ENCODE measurements around the gene PRKCE.
"Not testable (repeated sequence)": the region's sequence is repeated elsewhere in the genome, so short reads cannot be mapped to it uniquely, and the experiment has no call there.

Gene PRKCE

DNA sequence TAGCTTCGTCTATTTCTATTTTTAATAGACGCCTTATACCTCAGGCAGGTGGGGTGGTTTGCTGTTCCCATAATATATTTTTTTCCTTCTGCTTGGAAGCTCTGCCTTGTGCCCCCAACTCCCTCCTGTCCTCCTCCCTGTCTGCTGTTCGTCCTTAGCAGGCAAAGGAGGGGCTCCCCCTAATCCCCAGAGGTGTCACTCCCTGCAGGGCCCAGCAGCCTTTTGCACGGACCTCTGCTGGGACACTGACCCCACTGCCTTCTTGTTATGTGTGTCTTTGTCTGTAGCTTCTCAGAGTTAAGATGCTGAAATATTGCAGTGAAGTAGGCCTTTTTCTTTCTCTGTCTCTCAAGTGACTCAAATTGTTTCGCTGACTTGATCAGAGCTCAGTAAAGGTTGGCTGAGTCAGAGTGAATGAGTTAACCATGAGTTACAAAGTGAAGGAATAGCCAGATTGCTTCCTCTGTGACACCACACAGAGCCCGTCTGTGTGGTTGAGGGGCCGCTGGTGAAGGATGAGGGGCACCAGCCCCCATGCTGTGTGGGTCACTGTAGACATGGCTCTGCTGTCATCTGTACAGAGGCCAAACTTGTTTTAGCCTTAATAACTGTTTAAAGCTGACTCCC is 47.7 kb downstream of the PRKCE start:
- DNase-seq (ENCODE audit: low spot score): no peak

DNA sequence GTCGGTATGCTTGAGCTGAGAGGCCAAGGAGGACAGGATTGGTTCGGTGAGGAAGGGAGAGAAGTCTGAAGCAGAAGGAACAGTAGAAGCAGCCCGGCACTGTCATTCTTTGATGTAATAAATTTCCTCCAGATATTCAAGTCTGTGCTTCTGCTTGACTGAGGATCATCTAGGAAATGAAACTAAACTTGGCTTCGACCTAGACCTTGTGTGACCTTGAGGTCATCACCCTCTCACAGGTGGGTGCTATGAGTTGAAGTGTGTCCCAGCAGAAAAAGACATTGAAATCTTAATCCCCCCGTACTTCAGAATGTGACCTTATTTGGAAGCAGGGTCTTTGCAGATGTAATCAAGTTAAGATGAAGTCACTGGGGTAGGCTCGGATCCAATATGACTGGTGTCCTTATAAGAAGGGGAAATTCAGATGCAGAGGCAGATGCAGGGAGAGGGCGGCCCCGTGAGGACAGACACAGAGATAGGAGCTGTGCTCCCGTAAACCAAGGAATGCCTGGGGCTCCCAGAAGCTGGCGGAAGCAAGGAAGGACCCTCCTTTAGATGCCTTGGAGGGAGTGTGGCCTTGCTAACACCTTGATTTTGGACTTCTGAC is 49.0 kb downstream of the PRKCE start:
- no peak for DNase-seq (ENCODE audit: low spot score)

DNA sequence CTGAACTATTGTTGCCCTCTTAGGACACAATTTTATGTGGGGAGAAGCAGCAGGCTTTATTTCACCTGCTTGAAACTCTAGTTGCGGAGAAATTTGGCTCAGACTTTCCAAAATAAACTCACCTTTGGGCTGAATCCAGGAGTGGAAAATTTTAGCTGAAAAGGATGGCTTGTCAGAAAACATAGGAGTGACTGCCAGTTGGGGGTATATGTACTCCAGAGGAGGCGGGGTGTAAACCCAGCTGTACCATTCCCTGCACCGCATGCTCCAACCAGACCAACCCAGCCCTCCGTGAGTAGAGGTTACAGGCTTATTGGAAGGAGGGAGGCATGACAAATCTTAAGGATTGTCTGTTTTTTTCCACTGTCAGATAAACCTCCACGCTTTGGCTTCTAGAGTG is 53.8 kb downstream of the PRKCE start:
- no peak for DNase-seq (ENCODE audit: low spot score)

DNA sequence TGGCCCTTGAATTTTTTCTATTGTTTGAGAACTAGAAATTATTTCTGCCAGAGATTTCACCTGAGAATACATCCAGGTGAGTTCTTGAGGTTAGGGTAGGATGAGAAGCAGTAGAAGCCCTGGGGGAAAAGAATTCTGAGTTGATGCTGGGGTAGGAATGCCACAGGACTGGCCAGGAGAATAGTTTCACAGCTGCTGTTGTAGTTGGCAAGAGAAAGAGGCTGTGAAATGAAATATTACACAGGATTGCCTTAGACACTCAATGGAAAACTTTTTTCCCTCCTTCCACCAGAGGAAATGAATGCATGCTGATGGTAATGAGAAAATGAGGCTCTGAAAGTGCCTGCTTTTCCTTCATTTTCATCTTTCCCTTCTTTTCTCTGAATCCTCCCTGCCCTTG is 54.6 kb downstream of the PRKCE start:
- DNase-seq (ENCODE audit: low spot score): no peak

DNA sequence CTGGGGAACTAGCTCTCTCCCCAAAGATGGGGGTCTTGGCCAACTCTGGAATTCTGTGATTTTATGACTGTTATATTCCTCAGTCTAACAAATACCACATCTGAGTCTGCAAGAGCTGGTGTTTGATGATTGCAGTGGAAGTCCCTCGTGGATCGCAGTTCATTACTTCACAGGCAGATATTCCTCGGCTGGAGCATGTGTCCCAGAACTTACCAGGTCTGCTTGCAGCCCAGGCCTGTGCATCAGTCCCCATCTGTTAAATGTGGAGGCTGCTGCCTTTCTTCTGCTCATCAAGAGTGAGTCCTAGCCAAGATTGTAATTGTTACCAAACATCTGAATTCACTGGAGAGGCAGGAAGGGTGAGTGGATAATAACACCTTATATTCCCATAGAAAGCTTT is 55.5 kb downstream of the PRKCE start:
- DNase-seq (ENCODE audit: low spot score): no peak

DNA sequence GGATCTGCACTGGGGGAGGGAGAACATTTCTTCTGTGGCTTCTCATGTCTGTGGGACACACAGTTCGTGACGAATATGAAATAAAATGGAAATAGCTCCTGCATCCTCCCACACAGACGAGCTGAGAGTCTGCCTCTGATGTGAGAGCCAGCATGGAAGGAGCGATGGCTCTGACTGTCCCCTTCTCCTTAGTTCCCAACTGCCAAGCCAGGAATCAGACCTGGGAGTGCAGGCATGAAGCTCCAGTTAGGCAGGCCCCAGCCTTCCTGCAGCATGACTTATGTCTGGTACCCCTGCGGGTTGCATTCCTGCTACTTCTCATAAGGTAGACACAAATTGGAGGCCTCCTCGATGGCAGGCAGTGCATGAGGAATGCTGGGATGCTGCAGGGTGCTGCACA is 56.2 kb downstream of the PRKCE start:
- DNase-seq (ENCODE audit: low spot score): no peak

DNA sequence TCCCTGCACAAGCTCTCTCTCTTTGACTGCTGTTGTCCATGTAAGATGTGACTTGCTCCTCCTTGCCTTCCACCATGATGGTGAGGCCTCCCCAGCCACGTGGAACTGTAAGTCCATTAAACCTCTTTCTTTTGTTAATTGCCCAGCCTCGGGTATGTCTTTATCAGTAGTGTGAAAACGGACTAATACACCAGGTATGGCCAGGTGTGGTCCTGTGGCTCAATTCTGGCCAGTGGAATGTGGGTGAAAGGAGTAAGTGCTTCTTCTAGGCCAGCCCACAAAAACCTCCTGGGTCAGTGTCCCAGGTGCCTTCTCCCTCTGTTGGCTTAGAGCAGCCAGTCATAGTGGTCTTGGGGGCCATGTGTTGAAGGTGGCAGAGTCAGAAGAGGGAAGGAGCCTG is 57.0 kb downstream of the PRKCE start:
- no peak for DNase-seq (ENCODE audit: low spot score)

DNA sequence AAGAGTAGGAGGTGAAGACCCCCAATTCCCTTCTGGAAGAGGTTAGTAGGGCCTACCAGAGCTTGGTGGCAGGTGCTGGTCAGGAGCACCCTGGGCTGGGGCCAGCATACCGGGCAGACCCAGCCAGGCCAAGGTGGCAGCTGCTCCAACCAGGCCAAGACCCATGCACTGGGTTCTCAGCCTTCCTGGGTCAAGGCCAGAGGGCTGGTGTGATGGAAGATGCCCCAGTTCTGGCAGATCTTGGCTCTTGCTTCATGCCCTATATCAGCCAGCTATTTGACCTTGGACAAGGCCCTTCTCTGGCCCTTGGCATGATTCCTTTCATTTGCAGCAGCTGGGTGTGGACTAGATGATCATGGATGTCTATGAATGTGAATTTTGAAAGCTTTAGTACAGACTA is 57.7 kb downstream of the PRKCE start:
- DNase-seq (ENCODE audit: low spot score): no peak

DNA sequence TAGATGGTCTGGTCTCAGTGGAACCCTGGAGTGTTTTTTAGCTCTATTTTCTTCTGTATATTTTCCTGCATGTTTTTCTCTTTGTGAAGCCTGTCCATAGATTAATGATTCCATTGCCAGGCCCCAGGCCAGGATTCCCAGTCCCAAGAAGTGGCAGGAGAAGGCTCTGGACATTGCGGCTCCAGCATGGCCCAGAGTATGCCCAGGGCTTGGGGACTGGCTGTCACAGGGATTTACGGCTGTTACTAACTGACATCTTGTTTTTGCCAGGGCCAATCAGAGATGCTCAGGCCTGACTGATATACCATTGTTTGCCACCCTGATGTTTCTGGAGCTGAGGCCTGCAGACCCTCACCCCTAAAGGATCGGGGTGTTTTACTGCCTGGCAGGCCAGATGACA is 59.0 kb downstream of the PRKCE start:
- no peak for DNase-seq (ENCODE audit: low spot score)

DNA sequence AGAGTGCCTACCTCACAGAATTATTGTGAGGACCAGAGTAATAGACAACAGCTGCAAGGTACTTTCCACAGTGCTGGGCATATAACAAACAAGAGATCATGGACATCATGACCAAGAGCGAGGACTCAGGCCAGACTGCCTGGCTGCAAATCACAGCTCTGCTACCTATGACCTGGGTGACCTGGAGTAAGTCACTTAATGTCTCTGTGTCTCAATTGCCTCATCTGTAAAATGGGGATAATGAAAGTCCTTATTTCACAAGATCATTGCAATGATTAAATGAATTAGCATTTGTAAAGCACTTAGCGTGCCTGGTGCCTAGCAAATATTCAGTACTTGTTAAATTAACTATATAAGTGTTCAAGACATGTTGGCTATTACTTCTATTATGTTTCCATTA is 59.7 kb downstream of the PRKCE start:
- DNase-seq (ENCODE audit: low spot score): no peak

DNA sequence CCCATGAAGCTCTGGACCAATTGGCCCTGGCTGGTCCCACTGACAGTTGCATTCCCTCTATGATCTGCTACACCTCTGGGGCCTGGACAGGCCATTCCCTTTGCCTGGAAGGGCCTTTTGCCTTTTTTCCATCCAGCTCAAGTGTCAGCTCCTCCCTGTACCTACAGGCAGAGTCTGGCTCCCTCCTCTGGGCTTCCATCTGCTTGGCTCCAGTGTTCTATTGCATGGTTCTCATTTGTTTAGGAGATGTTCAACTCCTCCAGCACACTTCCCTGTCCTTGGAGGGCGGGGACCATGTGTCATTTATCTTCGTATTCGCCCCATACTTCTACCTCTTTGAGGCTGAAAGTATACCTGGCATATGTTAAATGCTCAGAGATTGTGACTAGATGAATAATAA is 61.1 kb downstream of the PRKCE start:
- no peak for DNase-seq (ENCODE audit: low spot score)

DNA sequence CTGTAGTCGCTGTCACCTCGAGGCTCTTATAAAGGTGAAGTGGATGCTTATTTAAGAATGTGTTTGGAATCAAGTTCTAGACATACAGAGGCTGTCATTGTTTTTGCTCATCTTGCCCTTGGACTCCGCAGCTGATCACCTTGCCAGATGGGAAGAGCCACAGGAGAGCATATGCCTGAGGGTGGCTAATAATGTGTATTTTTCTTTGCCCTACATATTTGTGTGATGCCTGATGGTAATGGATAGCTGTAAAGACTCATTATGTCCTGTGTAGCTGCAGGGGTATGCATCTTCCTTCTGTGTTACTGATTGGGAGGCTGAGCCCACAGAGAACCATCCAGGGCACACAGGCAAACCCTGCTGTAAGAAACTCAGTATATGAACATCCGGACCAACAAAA is 61.7 kb downstream of the PRKCE start:
- no peak for DNase-seq (ENCODE audit: low spot score)

DNA sequence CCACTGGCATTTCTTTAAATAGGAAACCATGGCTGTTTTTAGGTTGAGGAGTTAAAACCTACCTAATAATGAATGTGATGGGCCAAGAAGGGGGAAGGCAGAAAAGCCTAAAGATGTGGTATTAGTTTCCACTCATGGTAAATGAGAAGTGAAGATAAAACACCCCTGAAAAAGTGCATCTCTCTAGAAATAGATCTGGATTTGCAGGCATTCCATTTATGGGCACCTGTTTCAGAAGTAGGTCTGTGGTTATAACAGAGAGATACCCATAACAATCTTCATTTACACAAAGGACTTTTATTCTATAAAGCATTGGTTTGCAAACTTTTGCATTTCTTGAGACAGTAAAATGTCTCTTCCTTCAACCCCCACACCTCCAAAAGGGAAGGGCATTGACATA is 62.1 kb downstream of the PRKCE start:
- no peak for DNase-seq (ENCODE audit: low spot score)

DNA sequence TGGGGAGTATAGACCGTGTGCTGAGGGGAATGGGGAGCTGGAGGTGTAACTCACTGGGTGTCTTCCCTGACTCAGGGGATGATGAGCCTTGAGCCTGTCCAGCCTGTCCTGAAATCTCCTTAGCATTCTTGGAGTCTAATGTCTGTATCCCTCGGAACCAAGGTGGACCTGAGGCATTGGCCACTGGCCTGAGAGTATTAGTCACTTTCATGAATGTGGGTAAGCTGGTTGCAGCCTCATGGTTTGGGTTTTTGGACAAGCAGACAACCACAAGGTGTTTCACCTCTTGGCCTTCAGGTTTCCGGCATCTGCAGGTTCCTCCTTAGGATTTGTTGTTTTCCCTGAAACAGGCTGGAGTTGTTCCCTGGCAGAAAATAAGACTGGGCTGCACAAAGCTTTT is 63.2 kb downstream of the PRKCE start:
- no peak for DNase-seq (ENCODE audit: low spot score)

DNA sequence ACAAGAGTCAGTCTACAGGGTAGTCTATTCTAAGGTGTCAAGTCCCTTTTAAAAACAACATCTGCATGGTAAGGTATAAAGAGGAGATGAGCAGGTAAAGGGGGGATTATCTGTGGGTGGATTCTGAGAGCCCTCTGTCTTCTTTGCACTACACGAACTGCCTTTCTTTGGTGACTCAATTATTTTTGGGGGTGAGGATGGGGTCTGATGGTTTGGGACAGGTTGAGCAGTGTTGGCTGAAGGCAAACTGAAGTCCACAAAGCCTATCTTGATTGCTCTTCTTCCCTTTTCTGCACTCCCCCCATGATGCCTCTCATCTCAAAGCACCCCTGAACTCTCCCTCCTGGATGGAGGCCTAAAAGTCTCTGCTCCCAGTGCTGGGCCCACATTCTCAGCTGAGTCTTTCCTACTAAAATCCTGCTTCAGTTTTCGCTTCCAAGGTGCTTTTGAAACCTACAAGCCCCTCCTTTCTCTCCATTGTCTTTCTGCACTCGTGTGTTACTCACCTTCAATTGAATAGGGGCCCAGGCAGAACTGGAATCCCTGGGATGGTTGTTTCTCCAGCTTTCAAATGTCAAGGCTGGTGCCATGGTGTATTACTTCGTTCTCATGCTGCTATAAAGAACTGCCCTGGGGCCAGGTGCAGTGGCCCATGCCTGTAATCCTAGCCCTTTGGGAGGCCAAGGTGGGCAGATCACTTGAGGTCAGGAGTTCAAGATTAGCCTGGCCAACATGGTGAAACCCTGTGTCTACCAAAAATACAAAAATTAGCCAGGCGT is 64.3 kb downstream of the PRKCE start:
- no peak for DNase-seq (ENCODE audit: low spot score)

DNA sequence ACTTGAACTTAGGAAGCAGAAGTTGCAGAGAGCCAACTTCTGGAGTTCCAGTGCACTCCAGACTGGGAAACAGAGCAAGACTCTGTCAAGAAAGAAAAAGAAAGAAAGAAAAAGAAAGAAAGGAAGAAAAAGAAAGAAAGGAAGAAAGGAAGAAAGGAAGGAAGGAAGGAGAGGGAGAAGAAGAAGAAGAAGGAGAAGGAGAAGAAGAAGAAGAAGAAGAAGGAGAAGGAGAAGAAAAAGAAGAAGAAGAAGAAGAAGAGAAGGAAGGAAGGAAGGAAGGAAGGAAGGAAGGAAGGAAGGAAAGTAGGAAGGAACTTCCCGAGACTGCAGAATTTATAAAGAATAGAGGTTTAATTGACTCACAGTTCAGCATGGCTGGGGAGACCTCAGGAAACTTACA is 65.0 kb downstream of the PRKCE start:
- not testable (repeated sequence) for DNase-seq (ENCODE audit: low spot score)

DNA sequence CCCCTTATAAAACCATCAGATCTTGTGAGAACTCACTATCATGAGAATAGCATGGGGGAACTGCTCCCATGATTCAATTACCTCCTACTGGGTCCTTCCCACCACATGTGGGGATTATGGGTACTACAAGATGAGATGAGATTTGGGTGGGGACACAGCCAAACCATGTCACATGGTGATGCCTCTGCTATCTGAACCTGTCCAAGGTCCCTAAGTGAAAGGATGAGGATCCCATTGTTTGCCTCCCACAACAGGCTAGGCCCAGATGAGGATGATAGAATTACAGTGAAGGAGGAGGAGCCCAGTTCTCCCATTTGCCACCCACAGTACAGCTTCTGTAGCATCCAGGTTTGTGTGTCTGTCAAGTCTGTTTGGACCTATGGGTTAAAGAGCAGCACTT is 65.4 kb downstream of the PRKCE start:
- DNase-seq (ENCODE audit: low spot score): no peak

DNA sequence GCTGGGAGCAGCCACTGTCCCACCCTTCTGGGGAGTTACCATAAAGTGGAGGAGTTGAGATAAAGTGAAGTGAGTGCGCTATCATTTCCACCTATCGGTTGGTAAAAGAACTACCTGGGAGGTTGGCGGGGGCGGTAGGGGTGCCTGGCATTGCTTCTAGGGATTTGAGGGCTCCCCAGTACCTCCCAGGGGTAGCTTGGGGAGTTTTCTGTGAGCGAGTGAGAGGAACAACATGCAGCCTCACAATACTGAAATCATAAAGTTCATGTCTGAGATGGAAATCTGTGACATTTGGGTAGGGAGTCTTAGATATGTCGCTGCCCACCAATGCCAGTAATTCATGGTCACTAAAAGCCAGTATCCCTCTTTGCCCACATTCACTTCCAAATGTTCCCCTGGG is 68.7 kb downstream of the PRKCE start:
- no peak for DNase-seq (ENCODE audit: low spot score)

DNA sequence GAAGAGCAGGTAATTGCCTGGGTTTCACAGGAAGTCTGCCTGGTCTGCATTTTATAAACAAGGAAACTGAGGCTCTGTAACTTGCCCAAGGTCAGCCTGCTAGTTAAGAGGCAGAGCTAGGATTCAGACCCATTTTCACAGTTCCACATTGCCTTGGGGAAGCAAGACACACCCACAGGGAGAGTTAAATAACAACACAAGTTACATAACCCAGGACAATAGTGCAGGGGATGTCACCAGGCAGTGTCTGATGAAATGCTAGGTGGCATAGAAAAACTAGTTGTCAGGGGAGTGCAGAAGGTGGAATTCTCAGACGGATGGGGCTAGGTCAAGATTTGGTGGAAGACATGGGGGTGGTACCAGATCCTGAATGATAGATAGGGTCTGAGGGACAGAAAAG is 69.7 kb downstream of the PRKCE start:
- no peak for DNase-seq (ENCODE audit: low spot score)

DNA sequence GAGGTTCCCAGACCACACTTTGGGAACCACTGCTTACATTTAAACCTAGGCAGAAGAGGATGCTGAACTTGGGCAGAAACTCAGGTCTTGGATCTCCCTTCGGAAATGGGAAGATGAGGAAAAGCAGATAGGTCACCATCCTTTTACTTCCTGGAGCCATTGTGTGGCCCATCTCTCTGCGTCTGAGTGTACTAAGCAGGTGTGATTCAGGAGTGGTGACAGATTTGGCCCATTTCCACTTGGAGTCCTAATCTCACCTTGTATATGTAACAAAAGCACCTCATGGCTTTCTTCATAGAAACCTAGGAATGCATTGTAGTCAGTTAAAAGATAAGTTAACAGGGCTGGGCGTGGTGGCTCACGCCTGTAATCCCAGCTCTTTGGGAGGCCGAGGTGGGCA is 71.0 kb downstream of the PRKCE start:
- no peak for DNase-seq (ENCODE audit: low spot score)

DNA sequence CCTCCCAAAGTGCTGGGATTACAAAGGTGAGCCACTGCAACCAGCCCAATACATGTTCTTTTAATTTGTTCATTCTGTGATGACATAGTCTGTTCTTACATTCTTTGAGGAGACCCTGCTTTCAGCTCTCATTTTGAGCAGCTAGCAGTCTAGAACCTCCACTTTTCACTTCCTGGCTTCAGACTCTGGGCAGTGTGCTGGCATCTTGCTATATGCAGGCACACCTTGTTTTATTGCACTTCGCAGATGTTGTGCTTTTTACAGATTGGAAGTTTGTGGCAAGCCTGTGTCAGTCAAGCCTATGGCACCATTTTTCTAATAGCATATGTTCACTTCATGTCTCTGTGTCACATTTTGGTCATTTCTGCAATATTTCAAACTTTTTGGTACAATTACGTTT is 72.4 kb downstream of the PRKCE start:
- DNase-seq (ENCODE audit: low spot score): no peak

DNA sequence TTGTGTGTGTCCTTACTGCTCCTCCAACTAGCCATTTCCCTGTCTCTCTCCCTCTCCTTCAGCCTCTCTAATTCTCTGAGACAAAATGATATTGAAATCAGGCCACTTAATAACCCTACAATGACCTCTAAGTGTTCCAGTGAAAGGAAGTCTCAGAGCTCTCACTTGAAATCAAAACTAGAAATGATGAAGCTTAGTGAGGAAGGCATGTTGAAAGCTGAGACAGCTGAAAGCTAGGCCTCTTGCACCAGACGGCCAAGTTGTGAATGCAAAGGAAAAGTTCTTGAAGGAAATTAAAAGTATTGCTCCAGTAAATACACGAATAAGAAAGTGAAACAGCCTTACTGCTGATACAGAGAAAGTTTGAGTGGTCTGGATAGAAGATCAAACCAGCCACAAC is 72.9 kb downstream of the PRKCE start:
- no peak for DNase-seq (ENCODE audit: low spot score)

DNA sequence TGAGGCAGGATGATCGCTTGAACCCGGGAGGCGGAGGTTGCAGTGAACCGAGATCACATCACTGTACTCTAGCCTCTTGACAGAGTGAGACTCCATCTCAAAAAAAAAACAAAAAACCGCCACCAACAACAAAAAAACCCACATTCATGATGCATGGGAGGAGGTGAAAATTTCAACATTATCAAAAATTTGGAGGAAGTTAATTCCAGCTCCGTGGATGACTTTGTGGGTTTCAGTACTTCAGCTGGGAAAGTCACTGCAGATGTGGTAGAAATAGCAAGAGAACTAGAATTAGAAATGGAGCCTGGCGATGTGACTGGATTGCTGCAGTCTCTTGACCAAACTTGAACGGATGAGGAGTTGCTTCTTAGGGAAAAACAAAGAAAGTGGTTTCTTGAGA is 74.3 kb downstream of the PRKCE start:
- no peak for DNase-seq (ENCODE audit: low spot score)

DNA sequence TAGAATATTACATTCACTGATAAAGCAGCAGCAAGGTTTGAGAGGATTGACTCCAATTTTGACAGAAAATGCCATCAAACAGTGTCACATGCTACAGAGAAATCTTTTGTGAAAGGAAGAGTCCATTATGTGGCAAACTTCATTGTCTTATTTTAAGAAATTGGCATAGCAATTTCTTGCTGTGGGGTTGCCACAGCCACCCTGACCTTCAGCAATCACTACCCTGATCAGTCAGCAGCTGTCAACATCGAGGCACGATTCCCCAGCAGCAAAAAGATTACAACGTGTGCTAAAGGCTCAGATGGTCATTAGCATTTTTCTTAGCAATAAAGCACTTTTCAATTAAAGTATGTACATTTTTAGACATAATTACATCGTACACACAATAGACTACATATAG is 74.7 kb downstream of the PRKCE start:
- DNase-seq (ENCODE audit: low spot score): no peak

Data from D341Med (cell line).